ENCODE measurements around the gene CTSZ.

GRCh38 chr20:58980711-58981627 is 26.1 kb downstream of the CTSZ start, which contains the start of gene NELFCD:
- TF ChIP-seq POLR2A (IDR thresholded peaks at IDR 0.05) (peak in 1 of 2 donors; percentile 13), POLR2AphosphoS5 (IDR thresholded peaks at IDR 0.05) (peak; percentile 62 to 84 (median 74))
- TF ChIP-seq, protein P1, sequence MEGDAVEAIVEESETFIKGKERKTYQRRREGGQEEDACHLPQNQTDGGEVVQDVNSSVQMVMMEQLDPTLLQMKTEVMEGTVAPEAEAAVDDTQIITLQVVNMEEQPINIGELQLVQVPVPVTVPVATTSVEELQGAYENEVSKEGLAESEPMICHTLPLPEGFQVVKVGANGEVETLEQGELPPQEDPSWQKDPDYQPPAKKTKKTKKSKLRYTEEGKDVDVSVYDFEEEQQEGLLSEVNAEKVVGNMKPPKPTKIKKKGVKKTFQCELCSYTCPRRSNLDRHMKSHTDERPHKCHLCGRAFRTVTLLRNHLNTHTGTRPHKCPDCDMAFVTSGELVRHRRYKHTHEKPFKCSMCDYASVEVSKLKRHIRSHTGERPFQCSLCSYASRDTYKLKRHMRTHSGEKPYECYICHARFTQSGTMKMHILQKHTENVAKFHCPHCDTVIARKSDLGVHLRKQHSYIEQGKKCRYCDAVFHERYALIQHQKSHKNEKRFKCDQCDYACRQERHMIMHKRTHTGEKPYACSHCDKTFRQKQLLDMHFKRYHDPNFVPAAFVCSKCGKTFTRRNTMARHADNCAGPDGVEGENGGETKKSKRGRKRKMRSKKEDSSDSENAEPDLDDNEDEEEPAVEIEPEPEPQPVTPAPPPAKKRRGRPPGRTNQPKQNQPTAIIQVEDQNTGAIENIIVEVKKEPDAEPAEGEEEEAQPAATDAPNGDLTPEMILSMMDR (IDR thresholded peaks at IDR 0.05) = no peak

All from sigmoid colon (tissue), 4 donors.